ENCODE measurements around the gene FAM9A.

- TF ChIP-seq, protein P1, sequence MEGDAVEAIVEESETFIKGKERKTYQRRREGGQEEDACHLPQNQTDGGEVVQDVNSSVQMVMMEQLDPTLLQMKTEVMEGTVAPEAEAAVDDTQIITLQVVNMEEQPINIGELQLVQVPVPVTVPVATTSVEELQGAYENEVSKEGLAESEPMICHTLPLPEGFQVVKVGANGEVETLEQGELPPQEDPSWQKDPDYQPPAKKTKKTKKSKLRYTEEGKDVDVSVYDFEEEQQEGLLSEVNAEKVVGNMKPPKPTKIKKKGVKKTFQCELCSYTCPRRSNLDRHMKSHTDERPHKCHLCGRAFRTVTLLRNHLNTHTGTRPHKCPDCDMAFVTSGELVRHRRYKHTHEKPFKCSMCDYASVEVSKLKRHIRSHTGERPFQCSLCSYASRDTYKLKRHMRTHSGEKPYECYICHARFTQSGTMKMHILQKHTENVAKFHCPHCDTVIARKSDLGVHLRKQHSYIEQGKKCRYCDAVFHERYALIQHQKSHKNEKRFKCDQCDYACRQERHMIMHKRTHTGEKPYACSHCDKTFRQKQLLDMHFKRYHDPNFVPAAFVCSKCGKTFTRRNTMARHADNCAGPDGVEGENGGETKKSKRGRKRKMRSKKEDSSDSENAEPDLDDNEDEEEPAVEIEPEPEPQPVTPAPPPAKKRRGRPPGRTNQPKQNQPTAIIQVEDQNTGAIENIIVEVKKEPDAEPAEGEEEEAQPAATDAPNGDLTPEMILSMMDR (IDR thresholded peaks at IDR 0.05; ENCODE audit: low read length) = no peak
- TF ChIP-seq EZH2 (IDR thresholded peaks at IDR 0.05; ENCODE audit: borderline replicate concordance, low read length) = no peak
These were observed 28.1 kb downstream of the FAM9A start for GRCh38 chrX:8773117-8773516.

Data from OCI-LY1 (cell line).